ENCODE data around the gene COL1A1.

COL1A1 gene

GRCh38 chr17:50141745-50142110 lies 59.7 kb downstream of the COL1A1 start:
- no peak for DNase-seq (ENCODE audit: low read depth in 2 of 2)

DNA sequence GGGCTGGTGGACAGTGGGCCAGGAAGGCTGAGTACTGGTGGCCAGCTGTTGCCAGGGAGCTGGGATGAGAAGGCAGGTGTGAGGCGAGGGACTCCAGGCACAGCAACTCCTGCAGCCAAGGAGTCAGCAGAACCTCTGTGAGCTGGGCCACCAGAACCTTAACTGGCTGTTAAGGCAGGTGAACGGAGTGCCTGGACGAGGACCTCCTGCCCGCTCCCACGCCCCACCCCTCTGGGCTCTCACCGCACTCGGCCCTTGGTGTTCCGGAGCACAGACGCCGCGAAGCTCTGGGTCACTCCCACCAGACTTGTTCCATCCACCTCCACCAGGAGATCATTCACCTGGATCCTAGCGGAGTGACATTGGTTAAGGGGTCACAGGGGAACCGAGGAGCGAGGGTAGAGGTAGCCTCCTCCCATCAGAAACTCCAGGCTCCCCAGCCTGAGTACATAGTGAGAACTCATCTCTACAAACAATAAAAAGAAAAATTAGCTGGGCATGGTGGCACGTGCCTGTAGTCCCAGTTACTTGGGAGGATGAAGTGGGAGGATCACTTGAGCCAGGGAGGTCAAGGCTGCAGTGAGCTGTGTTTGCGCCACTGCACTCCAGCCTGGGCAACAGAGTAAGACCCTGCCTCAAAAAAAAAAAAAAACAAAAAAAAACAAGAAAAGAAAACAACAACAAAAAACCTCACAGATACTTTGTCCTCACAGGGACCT lies 60.2 kb downstream of the COL1A1 start:
- no peak for DNase-seq (ENCODE audit: low read depth in 2 of 2)

DNA sequence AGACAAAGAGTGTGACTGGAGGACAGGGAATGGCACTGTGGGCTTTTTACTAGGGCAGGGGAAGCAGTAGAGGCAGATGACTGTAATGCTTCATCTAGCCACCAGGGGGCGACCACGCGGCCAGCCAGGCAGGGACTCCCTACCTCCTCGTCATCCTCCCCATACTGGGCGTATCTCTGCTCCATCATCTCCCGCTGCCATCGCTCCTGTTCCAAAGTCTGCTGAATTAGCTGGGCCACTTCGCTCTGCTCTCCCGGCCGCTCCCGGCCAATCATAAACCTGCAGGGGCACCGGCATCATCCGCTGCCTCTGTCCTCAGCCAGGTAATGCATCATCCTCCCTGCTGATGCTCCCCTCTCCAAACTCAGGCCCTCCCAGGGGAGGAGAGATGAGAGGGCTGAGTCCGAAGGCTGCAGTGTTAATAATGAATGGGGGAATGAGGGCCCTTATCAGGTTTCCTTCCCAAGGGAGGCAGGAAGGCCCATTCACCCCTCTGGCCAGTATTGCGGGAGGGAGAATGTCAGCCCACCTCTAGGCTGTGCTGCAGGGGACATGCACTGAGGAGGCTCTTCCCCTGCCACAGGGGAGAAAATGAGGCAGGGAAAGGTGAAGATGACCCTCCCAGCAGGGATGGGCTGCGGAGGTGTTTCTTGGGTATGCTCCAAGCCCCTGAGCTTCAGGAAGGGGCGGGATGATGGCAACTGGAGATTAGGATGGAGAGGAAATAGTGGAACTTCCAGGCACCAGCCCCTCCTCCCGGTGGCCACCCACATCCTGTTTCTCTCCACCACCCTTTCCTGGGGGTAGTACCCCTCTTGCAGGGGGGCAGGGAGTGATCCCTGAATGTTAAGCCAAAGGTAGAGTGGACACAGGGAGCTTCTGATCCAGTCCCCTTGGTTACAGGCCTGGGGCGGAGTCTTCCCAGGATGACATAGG lies 61.2 kb downstream of the COL1A1 start:
- peak; percentile 63 to 78 for DNase-seq (ENCODE audit: low read depth in 2 of 2)

- DNase-seq (ENCODE audit: low read depth in 2 of 2) = no peak
Observed at GRCh38 chr17:50139185-50139783, 62.1 kb downstream of the COL1A1 start.

GRCh38 chr17:50137042-50137441 lies 64.4 kb downstream of the COL1A1 start:
- DNase-seq (ENCODE audit: low read depth in 2 of 2) = no peak

GRCh38 chr17:50136096-50136687 lies 65.2 kb downstream of the COL1A1 start:
- DNase-seq (ENCODE audit: low read depth in 2 of 2) = no peak

GRCh38 chr17:50135316-50136095 lies 65.9 kb downstream of the COL1A1 start:
- DNase-seq (ENCODE audit: low read depth in 2 of 2) = no peak

DNA sequence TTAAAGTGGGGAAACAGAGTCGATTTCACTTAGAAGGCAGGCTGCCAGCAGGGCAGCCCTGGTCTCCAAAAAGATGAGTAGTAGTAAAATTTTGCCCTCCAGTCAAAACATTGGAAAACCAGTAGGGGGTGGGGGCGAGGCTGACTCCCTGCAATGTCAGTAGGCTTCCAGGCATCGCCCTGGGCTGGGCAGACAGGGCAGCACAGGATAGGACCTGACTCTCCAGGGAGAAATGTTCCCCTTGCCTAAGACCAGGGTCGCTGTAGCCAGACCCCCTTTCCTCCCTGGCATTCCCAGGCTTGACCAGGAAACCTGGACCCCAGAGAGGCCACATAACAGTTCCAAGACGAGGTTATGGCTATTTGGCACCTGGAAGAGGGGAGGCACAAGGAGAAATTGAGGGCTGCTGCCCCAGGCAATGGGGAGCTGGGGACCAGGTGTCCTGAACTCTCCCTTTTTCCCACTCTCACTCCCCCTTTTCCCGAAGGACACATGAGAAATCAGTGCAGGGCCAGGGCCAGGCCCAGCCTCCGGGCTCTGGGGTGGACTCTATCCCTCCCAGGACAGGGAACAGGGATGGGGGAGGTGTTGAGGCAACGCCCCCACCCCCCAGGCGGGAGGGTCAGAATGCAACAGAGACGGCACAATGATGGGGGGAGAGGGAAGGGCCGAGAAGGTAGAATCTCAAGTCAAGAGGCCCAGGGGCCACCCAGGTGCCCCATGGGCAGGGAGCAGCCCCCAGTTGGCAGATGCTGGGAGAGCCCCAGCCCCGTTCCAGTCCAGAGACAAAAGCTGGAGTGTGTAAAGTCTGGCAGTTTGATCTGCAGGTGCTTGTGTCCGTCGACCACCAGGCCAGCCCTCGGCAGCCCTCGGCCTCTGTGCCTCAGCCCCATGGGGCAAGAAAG lies 67.0 kb downstream of the COL1A1 start:
- DNase-seq (ENCODE audit: low read depth in 2 of 2) = no peak

DNA sequence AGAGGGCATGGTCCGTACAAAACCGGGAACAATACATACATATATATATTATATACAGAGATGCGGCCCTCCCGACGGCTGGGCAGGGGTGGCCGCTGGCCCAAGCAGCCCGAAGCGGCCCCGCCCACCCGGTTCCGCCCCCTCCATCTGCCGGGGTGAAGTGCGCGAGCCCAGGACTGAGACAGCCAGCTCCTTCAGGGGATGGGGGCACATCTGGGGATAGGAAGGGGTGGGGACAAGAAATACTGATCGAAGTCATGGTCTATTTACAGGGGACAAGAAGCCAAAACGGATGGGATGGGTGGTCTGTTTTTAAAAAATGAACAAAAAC lies 67.7 kb downstream of the COL1A1 start:
- no peak for DNase-seq (ENCODE audit: low read depth in 2 of 2)
